Activated B cell treated with CpG ODN at 0.5 μM for 24 hours (primary cell): Measurements from ENCODE around the gene ACOT11. TPM values are rescaled to one million over a fixed set of nuclear protein-coding genes. Genes with fewer than 3 reads are reported as not detected.

ENCODE experiments used
- ATAC-seq: fragments of 200-7000 bp; cut with Tn5 transposase; one replicate; pipeline ENCODE4 v1.10.0; 2021; ENCODE audit warnings: low read depth, mild to moderate bottlenecking, moderate library complexity
- CTCF ChIA-PET: fragments of 350-600 bp; sonication (Branson Sonifier 250); formaldehyde crosslinking; loops from one replicate; lab custom pipeline; 2021; ENCODE audit warnings: antibody characterized with exemption; lab: Charles Lee
- POLR2A ChIA-PET: fragments of 350-600 bp; sonication (Branson Sonifier 250); formaldehyde crosslinking; loops from one replicate; lab custom pipeline; 2021; ENCODE audit warnings: antibody characterized with exemption; lab: Charles Lee
- DNase-seq: peaks from one replicate; pipeline ENCODE4 v3.0.0; 2022
- H3K27ac Mint-ChIP-seq: one replicate; pipeline ENCODE4 v1.8.0; 2020; ENCODE audit warnings: mixed read lengths
- H3K27me3 Mint-ChIP-seq: one replicate; pipeline ENCODE4 v1.8.0; 2021; ENCODE audit warnings: mixed read lengths
- H3K36me3 Mint-ChIP-seq: one replicate; pipeline ENCODE4 v1.8.0; 2021; ENCODE audit warnings: low read depth, mixed read lengths
- H3K4me1 Mint-ChIP-seq: one replicate; pipeline ENCODE4 v1.8.0; 2021; ENCODE audit warnings: mixed read lengths
- H3K4me3 Mint-ChIP-seq: one replicate; pipeline ENCODE4 v1.8.0; 2020; ENCODE audit warnings: mild to moderate bottlenecking, mixed read lengths
- H3K9me3 Mint-ChIP-seq: one replicate; pipeline ENCODE4 v1.8.0; 2020; ENCODE audit warnings: mixed read lengths
- intact Hi-C: fragments of 100-400 bp; cut with micrococcal nuclease; formaldehyde crosslinking; loops from one replicate; pipeline ENCODE4 v1.15.1; 2024
- total RNA-seq: library from RNA; stranded (reverse); gene quantifications from 2 replicates; pipeline ENCODE4 v1.2.3, GENCODE V29; 2022
- TF ChIP-seq, protein P1 (sequence below): fragments of 200-600 bp; IDR thresholded peaks from one replicate; pipeline ENCODE4 v1.8.0; 2022; ENCODE audit warnings: antibody characterized with exemption, mild to moderate bottlenecking

ACOT11 gene
- total RNA-seq, 1 donor from 2014 or later: 0.16 TPM

DNA sequence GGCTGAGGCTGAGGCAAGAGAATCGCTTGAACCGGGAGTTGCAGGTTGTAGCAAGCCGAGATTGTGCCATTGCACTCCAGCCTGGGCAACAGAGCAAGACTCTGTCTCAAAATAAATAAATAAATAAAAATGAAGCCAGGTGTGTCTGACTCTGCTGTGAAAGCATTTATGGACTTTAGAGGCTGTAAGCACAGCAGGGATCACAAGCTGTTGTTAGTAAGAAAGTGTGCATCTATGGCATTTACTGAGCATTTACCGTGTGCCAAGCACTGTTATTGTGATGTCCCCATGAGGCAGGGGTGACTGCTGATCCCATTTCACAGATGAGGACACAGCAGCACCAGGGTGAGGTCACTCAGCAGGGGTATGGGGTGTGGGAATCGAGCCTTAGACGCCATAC, 55.2 kb downstream of the ACOT11 start:
- Mint-ChIP-seq H3K9me3 (no peaks in the 10 kb centered on the region), H3K4me3 (no peak overlapping the region), H3K36me3 (no peaks in the 10 kb centered on the region), H3K27ac (no peak overlapping the region), H3K27me3 (no peaks in the 10 kb centered on the region), H3K4me1 (peaks cover 3% of the 10 kb centered on the region)
- ATAC-seq: no peak
- no peak for DNase-seq
- intact Hi-C loops: no loop called here
- TF ChIP-seq, protein P1, sequence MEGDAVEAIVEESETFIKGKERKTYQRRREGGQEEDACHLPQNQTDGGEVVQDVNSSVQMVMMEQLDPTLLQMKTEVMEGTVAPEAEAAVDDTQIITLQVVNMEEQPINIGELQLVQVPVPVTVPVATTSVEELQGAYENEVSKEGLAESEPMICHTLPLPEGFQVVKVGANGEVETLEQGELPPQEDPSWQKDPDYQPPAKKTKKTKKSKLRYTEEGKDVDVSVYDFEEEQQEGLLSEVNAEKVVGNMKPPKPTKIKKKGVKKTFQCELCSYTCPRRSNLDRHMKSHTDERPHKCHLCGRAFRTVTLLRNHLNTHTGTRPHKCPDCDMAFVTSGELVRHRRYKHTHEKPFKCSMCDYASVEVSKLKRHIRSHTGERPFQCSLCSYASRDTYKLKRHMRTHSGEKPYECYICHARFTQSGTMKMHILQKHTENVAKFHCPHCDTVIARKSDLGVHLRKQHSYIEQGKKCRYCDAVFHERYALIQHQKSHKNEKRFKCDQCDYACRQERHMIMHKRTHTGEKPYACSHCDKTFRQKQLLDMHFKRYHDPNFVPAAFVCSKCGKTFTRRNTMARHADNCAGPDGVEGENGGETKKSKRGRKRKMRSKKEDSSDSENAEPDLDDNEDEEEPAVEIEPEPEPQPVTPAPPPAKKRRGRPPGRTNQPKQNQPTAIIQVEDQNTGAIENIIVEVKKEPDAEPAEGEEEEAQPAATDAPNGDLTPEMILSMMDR: no peak
- CTCF ChIA-PET: no interaction called here
- POLR2A ChIA-PET: no interaction called here

GRCh38 chr1:54604051-54604450, 56.0 kb downstream of the ACOT11 start:
- TF ChIP-seq, protein P1: no peak
- Mint-ChIP-seq H3K4me3 (no peak overlapping the region), H3K27me3 (peaks cover 1% of the 10 kb centered on the region), H3K36me3 (no peaks in the 10 kb centered on the region), H3K9me3 (no peaks in the 10 kb centered on the region), H3K27ac (no peak overlapping the region), H3K4me1 (peaks cover 3% of the 10 kb centered on the region)
- ATAC-seq (no peak), DNase-seq (no peak)
- ChIA-PET POLR2A (no interaction called here), CTCF (no interaction called here)
- intact Hi-C loops: no loop called here

- Mint-ChIP-seq H3K4me3 (no peak overlapping the region), H3K27ac (no peak overlapping the region), H3K9me3 (no peaks in the 10 kb centered on the region), H3K27me3 (peaks cover 2% of the 10 kb centered on the region), H3K36me3 (no peaks in the 10 kb centered on the region), H3K4me1 (peaks cover 3% of the 10 kb centered on the region)
- intact Hi-C loops: no loop called here
- ChIA-PET CTCF (no interaction called here), POLR2A (no interaction called here)
- TF ChIP-seq, protein P1: no peak
- DNase-seq (no peak), ATAC-seq (no peak)
These were observed 56.7 kb downstream of the ACOT11 start for GRCh38 chr1:54604572-54605370.

- H3K27ac Mint-ChIP-seq: no peak overlapping the region
These were observed 58.3 kb downstream of the ACOT11 start for GRCh38 chr1:54606096-54606989.

More at GRCh38 chr1:54606096-54606989, 58.3 kb downstream of the ACOT11 start:
- intact Hi-C loops: no loop called here
- no peak for DNase-seq
- peaks cover 3% of the 10 kb centered on the region for H3K4me1 Mint-ChIP-seq
- ChIA-PET POLR2A (no interaction called here), CTCF (no interaction called here)
- no peaks in the 10 kb centered on the region for H3K9me3 Mint-ChIP-seq
- no peak for ATAC-seq
- peaks cover 2% of the 10 kb centered on the region for H3K27me3 Mint-ChIP-seq
- TF ChIP-seq, protein P1: no peak
- H3K36me3 Mint-ChIP-seq: no peaks in the 10 kb centered on the region
- no peak overlapping the region for H3K4me3 Mint-ChIP-seq
